WTC11 (cell line): ENCODE data around the gene MLST8. TPM values are rescaled to one million over a fixed set of nuclear protein-coding genes. Genes with fewer than 3 reads are reported as not detected.

Source experiments
- ATAC-seq: fragments of 200-7000 bp; cut with Tn5 transposase; 2 replicates; pipeline ENCODE4 v1.10.0; 2021; ENCODE audit warnings: mild to moderate bottlenecking, moderate library complexity
- CTCF ChIA-PET: fragments of 300-600 bp; sonication (Branson Sonifier 250); formaldehyde crosslinking; loops from one replicate; lab custom pipeline; 2021; ENCODE audit warnings: antibody characterized with exemption; lab: Charles Lee
- POLR2A ChIA-PET: fragments of 350-600 bp; sonication (Branson Sonifier 250); formaldehyde crosslinking; loops from one replicate; lab custom pipeline; 2021; ENCODE audit warnings: antibody characterized with exemption; lab: Charles Lee
- DNase-seq: peaks from one replicate; pipeline ENCODE4 v3.0.0; 2021; ENCODE audit warnings: low spot score
- H3K27ac Mint-ChIP-seq: 2 replicates; pipeline ENCODE4 v1.8.0; 2021; ENCODE audit warnings: mixed read lengths
- H3K27me3 Mint-ChIP-seq: 2 replicates; pipeline ENCODE4 v1.8.0; 2021; ENCODE audit warnings: low read depth, mild to moderate bottlenecking, moderate library complexity, mixed read lengths
- H3K36me3 Mint-ChIP-seq: 2 replicates; pipeline ENCODE4 v1.8.0; 2021; ENCODE audit warnings: mixed read lengths
- H3K4me1 Mint-ChIP-seq: 2 replicates; pipeline ENCODE4 v1.8.0; 2022; ENCODE audit warnings: mixed read lengths
- H3K4me3 Mint-ChIP-seq: 2 replicates; pipeline ENCODE4 v1.8.0; 2021; ENCODE audit warnings: mild to moderate bottlenecking, moderate library complexity, mixed read lengths
- H3K9me3 Mint-ChIP-seq: 2 replicates; pipeline ENCODE4 v1.8.0; 2021; ENCODE audit warnings: mixed read lengths
- CBFB ChIP-seq: sonication (generic); formaldehyde crosslinking; IDR thresholded peaks from 2 replicates; pipeline ENCODE4 v1.8.1; 2022; ENCODE audit warnings: mild to moderate bottlenecking, low read depth, missing genetic modification reagents
- FOXP1 ChIP-seq: sonication (generic); formaldehyde crosslinking; IDR thresholded peaks from 2 replicates; pipeline ENCODE4 v1.8.0; 2022; ENCODE audit warnings: missing genetic modification reagents, mild to moderate bottlenecking, moderate library complexity, borderline replicate concordance
- GTF2I ChIP-seq: fragments of 250-450 bp; sonication (Bioruptor Pico); conservative IDR thresholded peaks from 2 replicates; pipeline ENCODE4 v1.4.0; 2021; ENCODE audit warnings: mild to moderate bottlenecking
- HMGA2 ChIP-seq: fragments of 250-450 bp; sonication (Bioruptor Pico); IDR thresholded peaks from 2 replicates; pipeline ENCODE4 v1.4.0; 2021; ENCODE audit warnings: mild to moderate bottlenecking, moderate library complexity
- IRF1 ChIP-seq: sonication (generic); formaldehyde crosslinking; IDR thresholded peaks from 2 replicates; pipeline ENCODE4 v1.8.0; 2023; ENCODE audit warnings: missing genetic modification reagents
- NFE2L1 ChIP-seq: sonication (generic); formaldehyde crosslinking; IDR thresholded peaks from 2 replicates; pipeline ENCODE4 v1.8.1; 2023; ENCODE audit warnings: missing genetic modification reagents
- NR3C1 ChIP-seq: sonication (generic); formaldehyde crosslinking; conservative IDR thresholded peaks from 2 replicates; pipeline ENCODE4 v1.8.1; 2023; ENCODE audit warnings: low read depth, mild to moderate bottlenecking, missing genetic modification reagents
- ZNF138 ChIP-seq: sonication (generic); formaldehyde crosslinking; conservative IDR thresholded peaks from 2 replicates; pipeline ENCODE4 v1.8.1; 2022; ENCODE audit warnings: mild to moderate bottlenecking, moderate library complexity, missing genetic modification reagents
- ZNF416 ChIP-seq: fragments of 250-450 bp; sonication (Bioruptor Pico); IDR thresholded peaks from 2 replicates; pipeline ENCODE4 v1.9.0; 2021; ENCODE audit warnings: mild to moderate bottlenecking, inconsistent platforms
- total RNA-seq: library from RNA; stranded (reverse); gene quantifications from 3 replicates; pipeline ENCODE4 v1.2.3, GENCODE V29; 2021
- TF ChIP-seq, protein P1 (sequence below): sonication (generic); formaldehyde crosslinking; IDR thresholded peaks from 2 replicates; pipeline ENCODE4 v1.8.0; 2022; ENCODE audit warnings: mild to moderate bottlenecking, missing genetic modification reagents
- TF ChIP-seq, protein P2 (sequence below): fragments of 250-450 bp; sonication (Bioruptor Pico); IDR thresholded peaks from 2 replicates; pipeline ENCODE4 v1.9.0; 2021; ENCODE audit warnings: mild to moderate bottlenecking, borderline replicate concordance
- TF ChIP-seq, protein P3 (sequence below): sonication (generic); formaldehyde crosslinking; IDR thresholded peaks from 2 replicates; pipeline ENCODE4 v1.8.1; 2022; ENCODE audit warnings: mild to moderate bottlenecking, missing genetic modification reagents, moderate library complexity, borderline replicate concordance
- TF ChIP-seq, protein P4 (sequence below): fragments of 250-450 bp; sonication (Bioruptor Pico); IDR thresholded peaks from 2 replicates; pipeline ENCODE4 v1.9.0; 2021; ENCODE audit warnings: mild to moderate bottlenecking
- TF ChIP-seq, protein P5 (sequence below): sonication (generic); formaldehyde crosslinking; IDR thresholded peaks from 2 replicates; pipeline ENCODE4 v1.8.1; 2022; ENCODE audit warnings: low read depth, missing genetic modification reagents, borderline replicate concordance
- TF ChIP-seq, protein P6 (sequence below): sonication (generic); formaldehyde crosslinking; IDR thresholded peaks from 2 replicates; pipeline ENCODE4 v1.8.0; 2022; ENCODE audit warnings: mild to moderate bottlenecking, missing genetic modification reagents

The MLST8 gene
- total RNA-seq, 1 experiment from 2014 or later, result 71.6 TPM

DNA sequence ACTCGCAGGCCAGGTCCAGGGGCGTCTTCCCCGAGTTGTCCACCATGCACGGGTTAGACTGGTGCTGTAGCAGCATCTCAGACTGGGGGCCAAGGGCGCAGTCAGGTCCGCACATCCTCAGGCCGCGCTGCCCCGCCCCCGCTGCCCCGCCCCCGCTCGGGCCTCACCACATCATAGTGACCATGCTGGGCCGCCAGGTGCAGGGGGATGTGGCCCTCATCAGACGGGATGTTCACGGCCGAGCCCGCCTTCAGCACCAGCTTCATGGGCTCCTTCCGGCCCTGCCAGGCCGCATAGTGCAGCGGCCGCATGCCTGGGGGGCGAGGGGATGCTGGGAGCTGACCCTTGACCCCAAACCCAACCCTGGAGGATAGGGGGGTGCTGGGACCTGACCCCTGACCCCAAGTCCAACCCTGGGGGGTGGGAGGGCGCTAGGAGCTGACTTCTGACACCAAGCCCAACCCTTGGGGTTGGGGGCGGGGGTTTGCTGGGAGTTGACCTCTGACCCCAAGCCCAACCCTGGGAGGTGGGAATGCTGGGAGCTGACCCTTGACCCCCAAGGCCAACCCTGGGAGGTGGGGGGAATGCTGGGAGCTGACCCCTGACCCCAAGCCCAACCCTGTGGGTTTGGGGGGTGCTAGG lies 15.9 kb upstream of the MLST8 start:
- POLR2A ChIA-PET, result no interaction called here
- TF ChIP-seq CBFB (CRISPR knock-in tag), result no peak

GRCh38 chr16:2190002-2190658 lies 15.1 kb upstream of the MLST8 start:
- Mint-ChIP-seq H3K4me1 (peaks cover 4% of the 10 kb centered on the region; the same call in 1 of the 2 replicates), H3K27ac (no peak overlapping the region), H3K4me3 (no peak overlapping the region), H3K9me3 (no peaks in the 10 kb centered on the region), H3K36me3 (no peaks in the 10 kb centered on the region), H3K27me3 (no peaks in the 10 kb centered on the region; the same call in 1 of the 2 replicates)
- DNase-seq, result no peak
- CTCF ChIA-PET, result no interaction called here
- no peak for ATAC-seq
- POLR2A ChIA-PET, result no interaction called here
- TF ChIP-seq GTF2I (CRISPR knock-in tag), result no peak
- TF ChIP-seq, protein P1, sequence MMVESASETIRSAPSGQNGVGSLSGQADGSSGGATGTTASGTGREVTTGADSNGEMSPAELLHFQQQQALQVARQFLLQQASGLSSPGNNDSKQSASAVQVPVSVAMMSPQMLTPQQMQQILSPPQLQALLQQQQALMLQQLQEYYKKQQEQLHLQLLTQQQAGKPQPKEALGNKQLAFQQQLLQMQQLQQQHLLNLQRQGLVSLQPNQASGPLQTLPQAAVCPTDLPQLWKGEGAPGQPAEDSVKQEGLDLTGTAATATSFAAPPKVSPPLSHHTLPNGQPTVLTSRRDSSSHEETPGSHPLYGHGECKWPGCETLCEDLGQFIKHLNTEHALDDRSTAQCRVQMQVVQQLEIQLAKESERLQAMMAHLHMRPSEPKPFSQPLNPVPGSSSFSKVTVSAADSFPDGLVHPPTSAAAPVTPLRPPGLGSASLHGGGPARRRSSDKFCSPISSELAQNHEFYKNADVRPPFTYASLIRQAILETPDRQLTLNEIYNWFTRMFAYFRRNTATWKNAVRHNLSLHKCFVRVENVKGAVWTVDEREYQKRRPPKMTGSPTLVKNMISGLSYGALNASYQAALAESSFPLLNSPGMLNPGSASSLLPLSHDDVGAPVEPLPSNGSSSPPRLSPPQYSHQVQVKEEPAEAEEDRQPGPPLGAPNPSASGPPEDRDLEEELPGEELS (CRISPR knock-in tag), result no peak
- TF ChIP-seq ZNF416 (CRISPR knock-in tag), result no peak
- TF ChIP-seq, protein P2, sequence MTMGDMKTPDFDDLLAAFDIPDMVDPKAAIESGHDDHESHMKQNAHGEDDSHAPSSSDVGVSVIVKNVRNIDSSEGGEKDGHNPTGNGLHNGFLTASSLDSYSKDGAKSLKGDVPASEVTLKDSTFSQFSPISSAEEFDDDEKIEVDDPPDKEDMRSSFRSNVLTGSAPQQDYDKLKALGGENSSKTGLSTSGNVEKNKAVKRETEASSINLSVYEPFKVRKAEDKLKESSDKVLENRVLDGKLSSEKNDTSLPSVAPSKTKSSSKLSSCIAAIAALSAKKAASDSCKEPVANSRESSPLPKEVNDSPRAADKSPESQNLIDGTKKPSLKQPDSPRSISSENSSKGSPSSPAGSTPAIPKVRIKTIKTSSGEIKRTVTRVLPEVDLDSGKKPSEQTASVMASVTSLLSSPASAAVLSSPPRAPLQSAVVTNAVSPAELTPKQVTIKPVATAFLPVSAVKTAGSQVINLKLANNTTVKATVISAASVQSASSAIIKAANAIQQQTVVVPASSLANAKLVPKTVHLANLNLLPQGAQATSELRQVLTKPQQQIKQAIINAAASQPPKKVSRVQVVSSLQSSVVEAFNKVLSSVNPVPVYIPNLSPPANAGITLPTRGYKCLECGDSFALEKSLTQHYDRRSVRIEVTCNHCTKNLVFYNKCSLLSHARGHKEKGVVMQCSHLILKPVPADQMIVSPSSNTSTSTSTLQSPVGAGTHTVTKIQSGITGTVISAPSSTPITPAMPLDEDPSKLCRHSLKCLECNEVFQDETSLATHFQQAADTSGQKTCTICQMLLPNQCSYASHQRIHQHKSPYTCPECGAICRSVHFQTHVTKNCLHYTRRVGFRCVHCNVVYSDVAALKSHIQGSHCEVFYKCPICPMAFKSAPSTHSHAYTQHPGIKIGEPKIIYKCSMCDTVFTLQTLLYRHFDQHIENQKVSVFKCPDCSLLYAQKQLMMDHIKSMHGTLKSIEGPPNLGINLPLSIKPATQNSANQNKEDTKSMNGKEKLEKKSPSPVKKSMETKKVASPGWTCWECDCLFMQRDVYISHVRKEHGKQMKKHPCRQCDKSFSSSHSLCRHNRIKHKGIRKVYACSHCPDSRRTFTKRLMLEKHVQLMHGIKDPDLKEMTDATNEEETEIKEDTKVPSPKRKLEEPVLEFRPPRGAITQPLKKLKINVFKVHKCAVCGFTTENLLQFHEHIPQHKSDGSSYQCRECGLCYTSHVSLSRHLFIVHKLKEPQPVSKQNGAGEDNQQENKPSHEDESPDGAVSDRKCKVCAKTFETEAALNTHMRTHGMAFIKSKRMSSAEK (CRISPR knock-in tag), result no peak
- TF ChIP-seq, protein P3, sequence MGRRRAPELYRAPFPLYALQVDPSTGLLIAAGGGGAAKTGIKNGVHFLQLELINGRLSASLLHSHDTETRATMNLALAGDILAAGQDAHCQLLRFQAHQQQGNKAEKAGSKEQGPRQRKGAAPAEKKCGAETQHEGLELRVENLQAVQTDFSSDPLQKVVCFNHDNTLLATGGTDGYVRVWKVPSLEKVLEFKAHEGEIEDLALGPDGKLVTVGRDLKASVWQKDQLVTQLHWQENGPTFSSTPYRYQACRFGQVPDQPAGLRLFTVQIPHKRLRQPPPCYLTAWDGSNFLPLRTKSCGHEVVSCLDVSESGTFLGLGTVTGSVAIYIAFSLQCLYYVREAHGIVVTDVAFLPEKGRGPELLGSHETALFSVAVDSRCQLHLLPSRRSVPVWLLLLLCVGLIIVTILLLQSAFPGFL (CRISPR knock-in tag), result no peak
- no peak for TF ChIP-seq ZNF138 (CRISPR knock-in tag)
- TF ChIP-seq NR3C1 (CRISPR knock-in tag), result no peak
- TF ChIP-seq, protein P4, sequence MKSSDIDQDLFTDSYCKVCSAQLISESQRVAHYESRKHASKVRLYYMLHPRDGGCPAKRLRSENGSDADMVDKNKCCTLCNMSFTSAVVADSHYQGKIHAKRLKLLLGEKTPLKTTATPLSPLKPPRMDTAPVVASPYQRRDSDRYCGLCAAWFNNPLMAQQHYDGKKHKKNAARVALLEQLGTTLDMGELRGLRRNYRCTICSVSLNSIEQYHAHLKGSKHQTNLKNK (CRISPR knock-in tag), result no peak
- no peak for TF ChIP-seq FOXP1
- TF ChIP-seq, protein P5, sequence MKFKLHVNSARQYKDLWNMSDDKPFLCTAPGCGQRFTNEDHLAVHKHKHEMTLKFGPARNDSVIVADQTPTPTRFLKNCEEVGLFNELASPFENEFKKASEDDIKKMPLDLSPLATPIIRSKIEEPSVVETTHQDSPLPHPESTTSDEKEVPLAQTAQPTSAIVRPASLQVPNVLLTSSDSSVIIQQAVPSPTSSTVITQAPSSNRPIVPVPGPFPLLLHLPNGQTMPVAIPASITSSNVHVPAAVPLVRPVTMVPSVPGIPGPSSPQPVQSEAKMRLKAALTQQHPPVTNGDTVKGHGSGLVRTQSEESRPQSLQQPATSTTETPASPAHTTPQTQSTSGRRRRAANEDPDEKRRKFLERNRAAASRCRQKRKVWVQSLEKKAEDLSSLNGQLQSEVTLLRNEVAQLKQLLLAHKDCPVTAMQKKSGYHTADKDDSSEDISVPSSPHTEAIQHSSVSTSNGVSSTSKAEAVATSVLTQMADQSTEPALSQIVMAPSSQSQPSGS (CRISPR knock-in tag), result no peak
- no peak for TF ChIP-seq HMGA2
- TF ChIP-seq, protein P6, sequence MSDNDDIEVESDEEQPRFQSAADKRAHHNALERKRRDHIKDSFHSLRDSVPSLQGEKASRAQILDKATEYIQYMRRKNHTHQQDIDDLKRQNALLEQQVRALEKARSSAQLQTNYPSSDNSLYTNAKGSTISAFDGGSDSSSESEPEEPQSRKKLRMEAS (CRISPR knock-in tag), result no peak
- no peak for TF ChIP-seq IRF1 (CRISPR knock-in tag)
- no peak for TF ChIP-seq NFE2L1 (CRISPR knock-in tag)

More for the DNA sequence above, 15.9 kb upstream of the MLST8 start:
- Mint-ChIP-seq H3K9me3 (no peaks in the 10 kb centered on the region), H3K4me3 (no peak overlapping the region), H3K27ac (no peak overlapping the region), H3K36me3 (no peaks in the 10 kb centered on the region), H3K27me3 (no peaks in the 10 kb centered on the region; the same call in 1 of the 2 replicates), H3K4me1 (no peaks in the 10 kb centered on the region)
- no peak for DNase-seq
- CTCF ChIA-PET, result interaction anchor here (1.1 kb wide), 1 partner anchor 312 kb away, joined by 4 read pairs; no protein-coding TSS in a partner anchor
- no peak for ATAC-seq
